HepG2 (cell line): Measurements from ENCODE around the gene CD163L1. TPM values are rescaled to one million over a fixed set of nuclear protein-coding genes. Genes with fewer than 3 reads are reported as not detected.

ENCODE experiments used
- ATAC-seq: fragments of 200-7000 bp; cut with Tn5 transposase; 3 replicates; pipeline ENCODE4 v1.9.1; 2020; ENCODE audit warnings: mild to moderate bottlenecking, moderate library complexity
- BruUV-seq: library from RNA; stranded (reverse); fragments of 400-500 nt; replicated peaks from 2 replicates; lab custom pipeline; 2021; lab: Mats Ljungman, UMichigan
- CTCF ChIA-PET: fragments of 300-600 bp; formaldehyde crosslinking; extraction: SDS; loops from one replicate; lab custom pipeline; 2021; ENCODE audit warnings: low total read pairs, inconsistent platforms, low intra/inter-chr PET ratio; lab: Yijun Ruan, JAX
- POLR2A ChIA-PET: fragments of 350-600 bp; sonication (Branson Sonifier 250); formaldehyde crosslinking; loops from one replicate; lab custom pipeline; 2020; ENCODE audit warnings: antibody characterized with exemption, inconsistent platforms; lab: Yijun Ruan, JAX
- DNase-seq: peaks from one replicate; pipeline ENCODE4 v3.0.0-alpha.2; 2015; ENCODE audit warnings: low spot score
- FAIRE-seq: peaks from 3 replicates; lab custom pipeline; 2011; peaks lifted over from hg19 to GRCh38; lab: Jason Lieb, UNC
- H2AFZ ChIP-seq: one replicate; pipeline ENCODE4 v1.6.1; 2011; ENCODE audit warnings: low read length, inconsistent platforms
- H3K27ac ChIP-seq: fragments of 300-600 bp; 3 replicates; pipeline ENCODE4 v1.8.0; 2011; ENCODE audit warnings: mixed run types, mild to moderate bottlenecking, mixed read lengths, low read length, inconsistent platforms; ENCODE audit not compliant: insufficient read depth; ENCODE audit errors: extremely low read length
- H3K27me3 ChIP-seq, 2 experiments: fragments of 200-600 bp in 1 of 2; 2 replicates in 1 of 2; 3 replicates in 1 of 2; pipeline versions ENCODE4 v1.6.0 to v1.8.0; 2011; ENCODE audit warnings: low read length in 2 of 2, mild to moderate bottlenecking in 2 of 2, moderate library complexity in 2 of 2, inconsistent platforms in 1 of 2; ENCODE audit not compliant: insufficient read depth in 2 of 2, control insufficient read depth in 1 of 2
- H3K36me3 ChIP-seq, 2 experiments: fragments of 200-600 bp in 1 of 2; replicated peaks in 1 of 2; 2 replicates in 1 of 2; 3 replicates in 1 of 2; pipeline versions ENCODE4 v1.5.1 to v1.8.0; 2011; ENCODE audit warnings: low read length in 2 of 2, inconsistent platforms in 1 of 2; ENCODE audit not compliant: insufficient read depth in 2 of 2, control insufficient read depth in 1 of 2
- H3K4me1 ChIP-seq: 2 replicates; pipeline ENCODE4 v1.5.1; 2012; ENCODE audit warnings: low read length, inconsistent platforms; ENCODE audit not compliant: insufficient read depth
- H3K4me2 ChIP-seq: 2 replicates; pipeline ENCODE4 v1.6.0; 2011; ENCODE audit warnings: low read depth, low read length, inconsistent platforms
- H3K4me3 ChIP-seq, 3 experiments: fragments of 200-600 bp in 1 of 3; sonication (generic), shearing (Covaris generic) in 1 of 3; replicated peaks in 1 of 3; 2 replicates each; pipeline ENCODE4 v1.5.1; 2011 to 2016; ENCODE audit warnings: low read length in 3 of 3, inconsistent platforms in 2 of 3, low read depth in 2 of 3, mild to moderate bottlenecking in 2 of 3, control low read depth in 1 of 3, mixed read lengths in 1 of 3; ENCODE audit not compliant: insufficient read depth in 1 of 3
- H3K79me2 ChIP-seq: one replicate; pipeline ENCODE4 v1.6.1; 2011; ENCODE audit warnings: low read length, inconsistent platforms; ENCODE audit not compliant: insufficient read depth
- H3K9ac ChIP-seq: 2 replicates; pipeline ENCODE4 v1.6.0; 2011; ENCODE audit warnings: mild to moderate bottlenecking, low read depth, low read length, inconsistent platforms; ENCODE audit not compliant: insufficient read depth
- H3K9me3 ChIP-seq: 2 replicates; pipeline ENCODE4 v1.5.1; 2012; ENCODE audit warnings: mild to moderate bottlenecking, low read length
- H4K20me1 ChIP-seq: 2 replicates; pipeline ENCODE4 v1.6.0; 2011; ENCODE audit warnings: inconsistent platforms, mild to moderate bottlenecking, low read length, moderate library complexity; ENCODE audit not compliant: insufficient read depth
- AKAP8 ChIP-seq: sonication (generic); formaldehyde crosslinking; IDR thresholded peaks from 2 replicates; pipeline ENCODE4 v1.5.1; 2020; ENCODE audit warnings: mild to moderate bottlenecking, missing genetic modification reagents
- ARHGAP35 ChIP-seq: sonication (generic); formaldehyde crosslinking; IDR thresholded peaks from 2 replicates; pipeline ENCODE4 v1.9.0; 2022; ENCODE audit warnings: mild to moderate bottlenecking, inconsistent platforms, moderate library complexity, missing genetic modification reagents, borderline replicate concordance
- ATF7 ChIP-seq, 2 experiments: fragments of 450-650 bp in 1 of 2; sonication (generic) in 1 of 2; formaldehyde crosslinking in 1 of 2; IDR thresholded peaks; 2 replicates each; pipeline versions ENCODE4 v1.4.0 to v1.6.1; 2016 to 2020; ENCODE audit warnings: antibody characterized with exemption in 1 of 2, mild to moderate bottlenecking in 1 of 2, missing genetic modification reagents in 1 of 2
- CERS6 ChIP-seq: sonication (generic); formaldehyde crosslinking; IDR thresholded peaks from 2 replicates; pipeline ENCODE4 v1.5.0; 2020; ENCODE audit warnings: missing genetic modification reagents
- CREB1 ChIP-seq, 2 experiments: fragments of 450-650 bp in 1 of 2; IDR thresholded peaks; 2 replicates each; pipeline ENCODE4 v1.6.1; 2016 to 2017; ENCODE audit warnings: control low read depth in 1 of 2, mild to moderate bottlenecking in 1 of 2, missing compliant biosample characterization in 1 of 2, missing genetic modification characterization in 1 of 2
- GRHL1 ChIP-seq: sonication (generic); formaldehyde crosslinking; conservative IDR thresholded peaks from 2 replicates; pipeline ENCODE4 v1.8.0; 2022; ENCODE audit warnings: missing genetic modification reagents
- KDM2A ChIP-seq: sonication (generic); formaldehyde crosslinking; IDR thresholded peaks from 2 replicates; pipeline ENCODE4 v1.4.0; 2020; ENCODE audit warnings: low read depth, missing genetic modification reagents, borderline replicate concordance
- NFE2L2 ChIP-seq: fragments of 150-350 bp; IDR thresholded peaks from 2 replicates; pipeline ENCODE4 v1.6.1; 2014; ENCODE audit warnings: low read length
- SALL1 ChIP-seq: sonication (generic); formaldehyde crosslinking; IDR thresholded peaks from 2 replicates; pipeline ENCODE4 v1.8.0; 2022; ENCODE audit warnings: mild to moderate bottlenecking, missing genetic modification reagents
- SALL2 ChIP-seq: sonication (generic); formaldehyde crosslinking; IDR thresholded peaks from 2 replicates; pipeline ENCODE4 v1.8.1; 2023; ENCODE audit warnings: mild to moderate bottlenecking, missing genetic modification reagents, inconsistent platforms
- SETDB1 ChIP-seq: sonication (generic); formaldehyde crosslinking; IDR thresholded peaks from 2 replicates; pipeline ENCODE4 v1.5.1; 2020; ENCODE audit warnings: missing genetic modification reagents, mild to moderate bottlenecking, borderline replicate concordance
- STAT5B ChIP-seq: sonication (generic); formaldehyde crosslinking; IDR thresholded peaks from 2 replicates; pipeline ENCODE4 v1.4.0; 2020; ENCODE audit warnings: missing genetic modification reagents
- ZNF354B ChIP-seq: sonication (generic); formaldehyde crosslinking; IDR thresholded peaks from 2 replicates; pipeline ENCODE4 v1.8.0; 2022; ENCODE audit warnings: mild to moderate bottlenecking, missing genetic modification reagents
- ZNF652 ChIP-seq: IDR thresholded peaks from 2 replicates; pipeline ENCODE4 v1.6.1; 2016; ENCODE audit warnings: low read depth, borderline replicate concordance
- ZNF724P ChIP-seq: sonication (generic); formaldehyde crosslinking; IDR thresholded peaks from 2 replicates; pipeline ENCODE4 v1.8.0; 2022; ENCODE audit warnings: missing genetic modification reagents, borderline replicate concordance
- WGBS: methylation state at CpG from one replicate; pipeline ENCODE4 v1.1.6; 2017; ENCODE audit warnings: low lambda C conversion rate; 5-methylcytosine and 5-hydroxymethylcytosine counted together
- in situ Hi-C: cut with HindIII; loops from 2 replicates; pipeline ENCODE4 v1.10.0; 2017; ENCODE audit warnings: low pct_unique_long_range_greater_than_20kb; ENCODE audit not compliant: extremely low pct_ligation_motif_present
- intact Hi-C: fragments of 100-400 bp; cut with micrococcal nuclease; formaldehyde crosslinking; loops from one replicate; pipeline ENCODE4 v1.10.0; 2022; ENCODE audit not compliant: unreplicated experiment
- polyA plus RNA-seq, 8 experiments: library from polyadenylated mRNA; depleted of rRNA in 3 of 8; stranded (reverse) in 7 of 8; unstranded in 1 of 8; fragments of >200 nt; fragmentation: Illumina TruSeq in 4 of 8; extraction: Trizol in 4 of 8; gene quantifications; 2 replicates each; pipeline versions ENCODE4 v1.2.1 to v1.2.3, GENCODE V29; 2011 to 2016; ENCODE audit warnings: low read depth in 4 of 8, missing spikeins in 1 of 8, mixed read lengths in 1 of 8; ENCODE audit not compliant: insufficient read depth in 1 of 8
- total RNA-seq, 5 experiments: library from RNA; depleted of rRNA; stranded (reverse); fragments of >200 nt; fragmentation: Illumina TruSeq; extraction: Trizol; gene quantifications; 2 replicates each; pipeline ENCODE4 v1.2.3, GENCODE V29; 2016; ENCODE audit warnings: low read depth in 1 of 5

The CD163L1 gene
- total and polyA plus RNA-seq, 2 of the 13 experiments (the other 11 are each of a cell fraction or from before 2014, with no cell fraction given): 3.4 to 6.8 TPM

GRCh38 chr12:7324176-7324575 lies 119.8 kb downstream of the CD163L1 start:
- H3K36me3 ChIP-seq: no peaks in the 10 kb centered on the region
- H3K79me2 ChIP-seq: no peaks in the 10 kb centered on the region
- H2AFZ ChIP-seq: no peak overlapping the region
- FAIRE-seq (no peak), DNase-seq (no peak), ATAC-seq (no peak)
- no peak overlapping the region for H3K4me3 ChIP-seq
- no peaks in the 10 kb centered on the region for H3K9me3 ChIP-seq
- H3K4me2 ChIP-seq: no peak overlapping the region
- BruUV-seq: no TSS peak
- H3K27me3 ChIP-seq: no peaks in the 10 kb centered on the region
- CTCF ChIA-PET: no interaction called here
- no peak for TF ChIP-seq ZNF652
- no peak for TF ChIP-seq SETDB1 (CRISPR knock-in tag)
- no peak for TF ChIP-seq KDM2A
- 0 out of 2 replicates have a peak, but pooled peaks have one; percentile 46 for TF ChIP-seq CREB1 (IDR thresholded peaks at IDR 0.05)
- no peak for TF ChIP-seq CREB1 (CRISPR knock-in tag; IDR thresholded peaks at IDR 0.05)
- TF ChIP-seq ATF7 (IDR thresholded peaks at IDR 0.05): peak; percentile 92
- no peak for TF ChIP-seq ATF7 (CRISPR knock-in tag; IDR thresholded peaks at IDR 0.05)
- TF ChIP-seq STAT5B (CRISPR knock-in tag): no peak
- POLR2A ChIA-PET: no interaction called here
- H4K20me1 ChIP-seq: no peaks in the 10 kb centered on the region
- in situ Hi-C loops: no loop called here
- no peaks in the 10 kb centered on the region for H3K4me1 ChIP-seq
- whole genome bisulfite sequencing: 62% methylated on average over 5 of the region's 5 CpGs
- H3K27ac ChIP-seq: no peak overlapping the region
- no peak overlapping the region for H3K9ac ChIP-seq
- intact Hi-C loops: no loop called here

- POLR2A ChIA-PET: no interaction called here
- Histone ChIP-seq H3K4me3 (no peak overlapping the region), H4K20me1 (no peaks in the 10 kb centered on the region), H3K36me3 (no peaks in the 10 kb centered on the region), H2AFZ (no peak overlapping the region), H3K9me3 (no peaks in the 10 kb centered on the region), H3K79me2 (no peaks in the 10 kb centered on the region), H3K4me2 (no peak overlapping the region), H3K4me1 (no peaks in the 10 kb centered on the region), H3K9ac (no peak overlapping the region), H3K27me3 (no peaks in the 10 kb centered on the region), H3K27ac (no peak overlapping the region)
- FAIRE-seq (no peak), DNase-seq (no peak), ATAC-seq (no peak)
- BruUV-seq: no TSS peak
- in situ Hi-C loops (no loop called here), intact Hi-C loops (no loop called here)
- CTCF ChIA-PET: no interaction called here
- WGBS: 61% methylated on average over 5 of the region's 5 CpGs
- TF ChIP-seq CERS6 (CRISPR knock-in tag) (no peak), AKAP8 (CRISPR knock-in tag) (no peak), ZNF354B (CRISPR knock-in tag) (no peak), ARHGAP35 (no peak), ZNF724P (CRISPR knock-in tag) (no peak), SALL2 (no peak), GRHL1 (CRISPR knock-in tag) (no peak), NFE2L2 (no peak), SALL1 (no peak)
These were observed 121.4 kb downstream of the CD163L1 start for GRCh38 chr12:7322599-7322998.
